HG03280 (cell line): ENCODE data around the gene PRKCA.
"Not testable (repeated sequence)": the region's sequence is repeated elsewhere in the genome, so short reads cannot be mapped to it uniquely, and the experiment has no call there.

Source experiments
- ATAC-seq: cut with Tn5 transposase; IDR thresholded peaks from one replicate; pipeline ENCODE4 v1.9.1; 2021; ENCODE audit warnings: mild to moderate bottlenecking, moderate library complexity; ENCODE audit not compliant: unreplicated experiment

PRKCA gene

DNA sequence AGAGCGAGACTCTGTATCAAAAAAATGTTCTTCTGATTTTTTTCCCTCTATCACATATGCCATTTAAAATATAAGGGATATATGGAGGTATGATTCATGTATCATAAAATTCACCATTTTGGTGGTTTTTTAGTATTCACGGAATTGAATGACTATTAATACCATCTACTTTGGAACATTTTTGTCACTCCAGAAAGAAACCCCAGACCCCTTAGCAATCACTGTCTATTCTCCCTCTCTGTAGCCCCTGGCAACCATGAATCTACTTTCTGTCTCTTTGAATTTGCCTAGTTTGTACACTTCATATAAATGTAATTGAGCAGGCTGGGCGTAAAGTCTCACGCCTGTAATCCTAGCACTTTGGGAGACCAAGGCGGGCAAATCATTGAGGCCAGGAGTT is 75.9 kb downstream of the PRKCA start:
- no peak for ATAC-seq

DNA sequence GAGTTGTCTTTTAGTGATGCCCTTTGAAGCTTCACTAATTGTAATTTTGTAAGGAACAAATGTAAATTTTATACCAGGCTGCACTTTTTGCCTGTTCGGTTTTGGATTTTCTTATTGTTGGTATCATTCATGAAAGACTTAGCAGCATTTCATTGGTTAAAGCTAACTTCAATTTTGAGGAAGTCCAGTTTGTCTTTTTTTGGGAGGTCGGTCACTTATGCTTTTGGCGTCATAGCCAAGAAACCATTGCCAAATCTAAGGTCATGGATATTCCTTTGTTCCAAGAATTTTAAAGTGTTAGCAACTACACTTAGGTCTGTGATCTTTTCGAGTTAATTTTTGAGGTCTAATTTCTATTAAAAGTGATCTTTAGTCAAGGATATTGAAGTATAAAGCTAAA is 77.1 kb downstream of the PRKCA start:
- no peak for ATAC-seq

DNA sequence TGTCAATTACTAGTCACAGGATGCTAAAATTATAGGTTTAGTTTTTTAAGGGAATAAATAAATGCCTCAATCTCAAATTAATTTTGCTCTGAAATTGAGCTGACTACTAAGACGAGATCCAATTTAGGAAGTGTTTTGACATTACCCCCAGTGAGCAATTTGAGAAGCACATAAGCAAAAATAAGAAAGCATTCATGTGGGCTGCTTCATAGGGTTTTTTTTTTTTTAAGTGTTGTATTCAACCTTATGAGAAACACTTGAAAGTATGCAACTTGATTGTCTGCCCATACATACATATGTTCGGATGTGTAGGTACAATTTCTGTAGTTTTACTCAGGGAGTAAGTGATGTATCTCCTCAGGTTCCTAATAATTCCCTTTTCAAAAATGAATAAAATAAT is 77.6 kb downstream of the PRKCA start:
- ATAC-seq: no peak

DNA sequence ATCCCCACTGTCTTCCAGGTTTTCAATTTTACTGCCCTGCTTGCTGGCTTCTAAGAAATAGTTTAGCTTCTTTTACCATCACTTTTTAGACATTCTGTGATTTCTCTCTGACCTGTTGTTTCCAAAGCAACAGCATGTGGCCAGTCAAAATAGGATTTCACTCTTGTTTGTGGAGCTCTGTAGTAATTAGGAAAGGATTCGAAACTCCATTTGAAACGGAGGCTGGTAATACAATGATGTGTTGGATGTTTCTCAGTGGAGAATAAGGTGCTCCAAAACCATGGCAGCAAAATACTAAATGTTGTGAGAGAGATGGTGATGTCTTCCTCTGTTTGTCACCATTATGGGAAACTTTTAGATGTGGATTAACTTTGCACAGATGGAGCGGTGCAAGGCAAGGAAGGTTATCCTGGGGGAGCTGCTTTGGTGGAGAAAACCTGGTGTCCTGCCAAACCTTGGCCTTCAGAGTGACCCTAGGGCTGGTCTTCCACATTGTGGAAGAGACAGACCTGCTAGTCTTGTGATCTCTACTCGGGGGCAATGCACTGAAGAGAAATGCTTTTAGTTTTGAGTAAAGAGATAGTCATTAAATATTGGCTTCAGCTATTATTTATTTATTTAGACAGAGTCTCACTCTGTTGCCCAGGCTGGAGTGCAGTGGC is 79.4 kb downstream of the PRKCA start:
- no peak for ATAC-seq

DNA sequence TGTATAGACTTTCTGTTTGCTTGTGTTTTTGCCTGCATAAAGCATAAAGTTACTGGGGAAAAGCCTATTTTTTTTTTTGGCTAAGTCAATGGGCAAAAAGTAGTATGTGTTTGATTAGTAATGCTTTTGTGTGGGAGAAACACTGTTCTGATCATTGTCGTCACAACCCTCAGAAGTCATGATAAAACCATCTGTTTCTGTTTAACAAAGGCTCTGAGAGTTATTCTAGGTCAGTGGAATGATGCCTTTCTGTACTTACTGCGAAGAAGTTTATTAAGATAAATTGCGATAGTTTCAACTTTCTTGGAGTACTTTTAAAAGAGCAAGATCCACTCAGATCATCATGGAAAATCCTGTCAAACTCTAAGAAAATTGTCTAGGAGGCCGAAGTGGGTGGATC is 80.9 kb downstream of the PRKCA start:
- ATAC-seq: no peak

DNA sequence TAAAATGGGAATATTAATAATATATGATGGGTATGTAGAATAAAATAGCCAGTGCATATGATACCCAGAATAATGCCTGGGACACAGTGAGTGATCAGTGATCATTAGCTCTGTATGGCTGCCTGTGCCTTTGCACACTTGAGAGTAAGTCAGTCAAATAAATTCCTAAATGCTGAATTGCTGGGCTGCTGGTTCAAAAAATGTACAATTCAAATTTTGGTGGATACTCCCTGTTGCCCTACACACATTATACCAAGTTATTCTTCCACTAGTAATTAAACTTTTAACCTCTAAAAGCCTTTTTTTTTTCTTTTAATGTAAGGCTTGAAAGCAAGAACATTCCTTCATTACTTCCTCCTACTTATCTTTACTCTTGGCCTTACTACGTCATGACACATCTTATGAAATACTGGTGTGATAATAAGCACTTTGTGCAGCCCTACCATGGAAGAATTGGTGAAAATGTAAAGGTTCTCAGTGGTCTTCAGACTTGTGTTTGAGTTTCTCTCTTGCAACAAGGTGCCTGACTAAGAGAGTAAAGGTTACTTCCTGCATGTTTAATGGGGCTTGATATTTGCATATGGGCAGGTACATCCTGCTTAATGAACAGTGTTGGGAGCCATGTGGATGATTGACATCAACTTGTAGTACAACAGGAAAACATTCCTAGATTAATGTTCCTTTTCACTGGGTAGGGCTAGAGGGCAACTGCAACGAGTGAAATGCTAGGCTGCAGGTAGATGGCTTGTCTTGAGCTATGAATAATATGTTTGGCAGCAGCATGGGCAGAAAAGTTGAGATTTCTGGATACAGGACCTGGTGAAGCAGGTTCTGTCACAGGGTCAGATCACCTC is 84.3 kb downstream of the PRKCA start:
- ATAC-seq: no peak

DNA sequence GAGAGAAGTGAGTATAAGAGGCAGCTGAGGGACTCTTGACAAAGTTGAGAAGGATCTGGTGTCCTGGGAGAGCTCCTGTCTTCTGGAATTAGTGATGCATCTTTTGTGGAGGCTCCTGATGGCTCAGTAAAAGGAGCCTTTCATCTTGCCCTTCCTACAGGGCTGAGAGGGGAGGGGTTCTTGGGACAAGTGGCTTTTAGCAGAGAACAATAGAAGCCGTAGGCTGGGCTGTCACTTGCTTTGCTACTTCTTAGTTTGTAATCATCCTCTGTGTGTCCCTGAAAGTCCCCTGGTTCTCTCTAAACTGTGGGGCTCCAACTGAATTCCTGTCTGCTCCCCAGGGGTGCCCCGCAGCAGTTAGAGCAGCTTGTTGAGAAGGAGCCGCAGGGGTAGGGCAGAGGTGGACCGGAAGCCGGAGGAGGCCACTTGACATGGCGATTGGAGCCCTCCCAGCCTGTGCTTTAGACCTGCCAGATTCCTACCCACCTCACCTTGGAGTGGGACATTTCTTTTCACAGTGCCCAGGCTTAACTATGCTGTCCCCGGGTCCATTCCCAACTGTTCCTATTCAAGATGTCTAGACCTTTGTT is 85.1 kb downstream of the PRKCA start:
- no peak for ATAC-seq

DNA sequence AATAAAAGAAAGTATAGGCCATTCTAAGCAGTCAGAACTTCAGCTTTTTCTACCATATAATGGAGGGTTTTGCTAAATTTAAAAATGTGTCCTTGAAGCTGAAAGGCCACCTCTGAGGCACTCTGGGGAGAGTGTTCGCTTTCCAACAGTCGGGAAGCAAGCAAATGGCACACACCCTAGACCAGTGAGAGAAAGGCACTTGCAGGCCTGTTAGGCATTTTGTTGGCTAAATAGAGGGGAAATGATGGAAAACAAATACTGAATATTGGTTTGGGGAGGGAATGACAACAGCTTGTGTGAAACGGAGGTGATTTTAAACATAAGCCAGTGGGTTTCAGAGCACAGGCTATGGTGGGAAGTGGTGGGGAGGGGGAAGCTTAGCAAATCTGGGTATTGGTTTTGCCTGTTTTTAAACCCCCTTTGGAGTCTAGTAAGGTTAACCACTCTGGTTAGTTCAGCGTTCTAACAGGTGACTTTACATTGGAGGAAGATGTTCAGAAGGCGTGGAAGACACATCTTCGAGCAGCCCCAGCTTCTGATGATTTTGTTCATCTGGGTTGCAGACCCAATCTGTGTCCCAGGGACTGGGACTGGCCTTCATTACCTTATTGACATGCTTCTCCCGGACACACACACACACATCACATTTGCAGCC is 90.5 kb downstream of the PRKCA start:
- ATAC-seq: no peak

DNA sequence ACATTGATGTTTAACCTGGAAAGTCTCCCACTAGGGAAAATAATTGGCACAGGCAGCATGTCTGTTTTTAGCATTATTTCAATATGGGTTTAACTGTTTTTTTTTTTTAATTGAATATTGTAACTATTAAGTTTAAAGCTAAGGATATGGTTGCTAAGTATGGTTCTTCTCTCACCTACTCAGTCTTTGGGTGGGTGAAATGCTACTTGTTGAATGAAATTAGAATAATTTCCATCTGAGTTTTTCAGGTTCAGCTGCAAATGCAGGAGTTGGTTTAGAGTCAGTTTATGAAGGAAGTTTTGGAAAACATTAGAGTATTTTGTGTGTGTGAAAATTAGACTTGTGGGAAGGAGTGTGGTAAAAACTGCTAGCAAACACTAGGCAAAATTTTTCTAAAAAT is 93.5 kb downstream of the PRKCA start:
- no peak for ATAC-seq

DNA sequence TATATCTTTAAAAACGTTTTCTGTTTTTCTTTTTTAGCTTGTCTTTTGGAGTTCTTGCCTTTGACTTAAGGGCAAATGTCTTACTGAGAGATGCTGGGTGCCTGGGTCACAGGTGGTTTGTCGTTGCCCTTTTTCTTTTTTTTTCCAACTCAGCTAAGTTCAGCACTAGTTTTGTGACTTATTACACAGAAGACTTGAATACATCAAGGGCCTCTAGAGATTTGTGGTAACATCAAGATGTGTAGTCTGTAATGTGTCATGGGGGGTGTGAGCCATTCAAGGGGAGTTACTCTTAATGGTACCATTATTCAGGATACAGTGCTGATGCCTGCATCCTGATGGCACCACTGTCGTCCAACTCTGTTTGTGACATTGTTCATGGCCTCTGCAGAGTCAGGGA is 95.1 kb downstream of the PRKCA start:
- ATAC-seq: no peak

DNA sequence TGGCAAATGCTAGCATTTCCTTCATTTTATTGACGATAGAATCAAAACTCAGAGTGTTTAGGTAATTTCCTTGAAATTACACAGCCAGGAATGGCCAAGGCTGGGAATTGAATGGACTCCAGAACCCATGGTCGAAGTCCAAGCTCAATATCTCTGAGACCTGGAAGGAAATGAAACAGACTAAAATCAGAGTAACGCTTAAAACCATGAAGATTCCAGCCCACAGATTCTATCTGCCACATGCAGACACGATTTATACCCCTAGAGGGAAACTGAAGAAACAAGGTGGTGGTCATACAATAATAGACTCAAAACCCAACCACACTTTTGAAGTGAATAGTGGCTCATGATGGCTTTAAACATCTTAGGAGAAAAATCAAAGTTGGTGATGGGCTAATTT is 95.6 kb downstream of the PRKCA start:
- ATAC-seq: no peak

DNA sequence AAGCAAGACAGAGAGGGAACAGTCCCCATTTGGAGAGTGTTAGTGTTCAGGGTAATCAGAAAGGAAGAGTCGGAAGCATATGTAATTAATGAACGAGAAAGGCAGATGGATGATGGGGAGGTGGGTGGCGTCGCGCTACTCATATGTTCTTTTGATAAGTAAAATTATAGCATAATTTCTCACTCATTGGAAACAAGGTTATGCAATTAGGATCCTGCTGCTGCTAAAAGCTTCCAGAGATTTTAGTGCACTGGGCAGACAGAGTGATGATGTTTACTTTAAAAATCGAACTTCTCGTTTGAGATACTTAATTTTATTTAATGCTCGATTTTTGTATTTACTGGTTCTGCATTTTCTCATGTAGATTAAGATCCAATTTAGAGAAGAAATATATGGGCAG is 96.2 kb downstream of the PRKCA start:
- ATAC-seq: no peak

DNA sequence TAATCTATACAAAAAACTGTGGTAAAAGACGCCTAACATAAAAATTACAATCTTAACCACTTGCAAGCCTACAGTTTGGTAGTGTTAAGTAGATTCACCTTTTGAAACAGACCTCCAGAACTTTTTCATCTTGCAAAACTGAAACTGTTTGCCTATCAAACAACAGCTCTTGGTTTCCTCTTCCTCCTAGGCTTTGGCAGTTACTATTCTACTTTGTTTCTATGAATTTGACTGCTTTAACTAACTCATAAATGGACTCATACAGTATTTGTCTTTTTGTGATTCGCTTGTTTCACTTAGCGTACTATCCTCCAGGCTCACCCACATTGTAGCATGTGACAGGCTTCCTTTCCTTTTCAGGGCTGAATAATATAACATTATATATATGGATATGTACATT is 97.0 kb downstream of the PRKCA start:
- no peak for ATAC-seq

DNA sequence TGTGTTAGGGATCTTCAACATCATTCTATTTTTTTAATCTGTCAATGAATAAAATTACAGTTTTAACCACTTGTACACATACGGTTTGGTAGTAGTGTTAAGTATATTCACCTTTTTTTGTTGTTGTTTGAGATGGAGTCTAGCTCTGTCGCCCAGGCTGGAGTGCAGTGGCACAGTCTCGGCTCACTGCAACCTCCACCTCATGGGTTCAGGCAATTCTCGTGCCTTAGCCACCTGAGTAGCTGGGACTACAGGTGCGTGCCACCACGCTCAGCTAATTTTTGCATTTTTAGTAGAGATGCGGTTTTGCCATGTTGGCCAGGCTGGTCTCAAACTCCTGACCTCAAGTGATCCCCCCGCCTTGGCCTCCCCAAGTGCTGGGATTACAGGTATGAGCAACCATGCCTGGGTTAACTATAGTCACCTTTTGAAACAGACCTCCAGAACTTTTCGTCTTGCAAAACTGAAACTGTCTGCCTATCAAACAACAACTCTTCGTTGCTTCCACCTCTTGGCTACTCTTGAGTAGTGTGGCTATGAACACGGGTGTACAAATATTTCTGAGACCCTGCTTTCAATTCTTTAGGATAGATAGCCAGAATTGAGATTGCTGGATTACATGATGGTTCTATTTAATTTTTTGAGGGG is 97.8 kb downstream of the PRKCA start:
- not testable (repeated sequence) for ATAC-seq

DNA sequence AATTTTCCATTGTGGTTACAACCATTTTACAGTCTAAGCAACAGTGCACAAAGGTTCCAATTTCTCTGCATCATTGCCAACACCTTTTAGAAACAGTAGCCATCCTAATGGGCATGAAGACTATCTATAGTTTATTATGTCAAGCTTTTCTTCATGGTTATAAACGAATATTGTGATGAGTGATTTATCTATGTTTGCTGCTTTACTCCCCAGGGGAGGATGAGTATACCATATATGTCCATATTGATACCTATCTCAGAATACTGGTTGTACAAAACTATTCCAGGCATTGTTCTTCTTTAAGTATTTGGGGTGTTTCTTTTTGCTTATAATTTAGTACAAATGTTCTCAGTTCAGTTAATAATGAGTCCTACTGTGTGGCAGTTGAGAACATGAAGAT is 98.3 kb downstream of the PRKCA start:
- ATAC-seq: no peak

DNA sequence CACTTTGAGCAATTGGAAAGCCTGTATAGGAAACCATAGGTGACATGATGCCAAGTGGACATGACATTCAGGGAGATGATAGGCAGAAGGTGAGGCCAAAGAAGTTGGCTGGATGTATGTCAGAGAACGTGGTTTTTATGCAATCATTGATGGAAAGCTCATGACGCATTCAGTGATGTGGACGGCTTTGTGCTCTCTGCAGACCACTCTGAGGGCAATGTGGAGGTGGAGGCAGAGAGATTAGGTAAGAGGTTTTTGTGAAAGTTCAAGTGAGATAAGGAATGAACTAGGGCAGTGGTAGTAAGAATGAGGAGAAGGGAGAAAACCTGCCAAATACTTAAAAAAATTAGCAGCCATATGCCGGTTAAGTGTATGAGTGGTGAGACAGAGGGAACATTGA is 99.0 kb downstream of the PRKCA start:
- ATAC-seq: no peak

DNA sequence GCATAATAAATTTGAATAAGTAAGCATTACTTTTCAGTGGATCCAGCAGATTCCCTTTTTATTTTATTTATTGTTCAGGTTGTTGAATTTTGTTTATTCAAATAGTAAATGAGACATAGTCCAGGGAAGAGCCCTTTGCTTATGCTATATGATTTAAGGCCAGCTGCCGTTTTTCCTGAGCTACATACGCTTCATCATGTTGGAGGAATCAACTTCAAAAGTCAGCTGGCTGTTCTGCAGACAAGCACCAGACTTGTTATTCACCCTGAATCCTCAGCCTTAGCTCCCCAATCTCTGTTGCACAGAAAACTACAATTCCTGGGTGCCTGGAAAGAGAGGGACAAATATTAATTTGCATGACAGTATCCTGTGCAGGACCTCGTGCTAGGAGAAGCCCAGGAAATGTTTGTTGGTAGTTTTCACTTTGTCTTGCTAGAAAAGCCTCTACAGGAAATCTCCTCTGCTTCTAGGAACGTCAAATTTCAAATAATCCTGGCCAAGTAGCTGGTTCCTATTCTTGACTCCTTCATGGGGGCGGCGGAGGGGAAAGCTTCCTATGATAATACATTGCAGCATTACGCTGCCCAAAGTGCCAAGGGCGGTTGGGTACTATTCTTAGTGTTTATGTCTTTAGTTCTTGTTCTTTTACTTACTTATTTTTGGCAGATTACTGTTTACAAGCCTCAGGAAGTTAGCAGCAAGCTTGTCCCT is 101.6 kb downstream of the PRKCA start:
- ATAC-seq: no peak

DNA sequence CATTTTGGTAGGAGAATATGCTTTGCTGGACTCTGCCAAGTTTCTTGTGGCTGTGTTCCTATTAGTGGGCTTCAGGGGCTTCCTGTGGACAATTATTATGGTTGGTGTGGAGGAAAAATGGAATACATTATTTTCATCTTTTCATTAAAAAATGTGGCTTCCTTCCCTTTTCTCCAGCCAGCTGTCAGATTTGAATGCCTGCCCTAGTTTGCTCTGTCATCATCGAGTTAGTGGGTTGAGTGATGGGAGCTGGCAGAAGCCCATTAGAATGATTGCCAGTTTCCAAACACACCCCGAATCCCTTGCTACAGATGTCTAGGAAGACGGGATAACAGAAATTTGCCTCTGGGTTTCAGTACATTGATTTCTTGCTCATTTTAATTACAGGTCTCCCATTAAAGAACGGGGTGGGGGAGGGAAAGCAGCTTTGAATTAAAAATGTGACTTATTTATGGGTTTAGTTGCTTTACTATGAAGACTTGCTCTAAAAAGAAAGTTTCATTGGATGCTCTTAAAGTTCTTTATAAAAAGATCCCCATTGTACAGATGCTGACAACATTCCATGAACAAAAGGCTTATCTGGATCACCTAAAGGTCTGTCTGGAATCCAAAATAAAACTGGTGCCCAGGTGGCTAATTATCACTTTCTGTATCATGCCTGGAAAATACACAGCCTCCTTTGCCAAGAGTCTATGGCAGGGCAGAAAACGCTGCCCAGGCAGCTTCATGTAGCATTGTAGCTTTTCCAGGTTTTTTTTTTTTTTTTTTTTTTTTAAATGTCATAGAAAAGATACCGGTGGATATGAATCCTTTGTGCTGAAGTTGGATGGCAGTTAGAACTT is 103.6 kb downstream of the PRKCA start:
- ATAC-seq: no peak
